ENCODE results near the gene NEDD4L. TPM values are rescaled to one million over a fixed set of nuclear protein-coding genes. Genes with fewer than 3 reads are reported as not detected.

NEDD4L gene
- total RNA-seq, 5 donors from 2014 or later (not counting 1 experiment from before 2014, with no cell fraction given): 4.4 to 10.7 (median 6.7) TPM

GRCh38 chr18:58005011-58005410, 39.0 kb upstream of the NEDD4L start:
- POLR2A ChIA-PET: interaction anchor here (0.5 to 0.6 kb wide), 3 partner anchors 100 to 255 kb away, joined by 3 to 4 read pairs (median 3); no protein-coding TSS in a partner anchor
- Mint-ChIP-seq H3K4me3 (no peak overlapping the region), H3K36me3 (no peaks in the 10 kb centered on the region), H3K27me3 (peaks cover 17 to 43% of the 10 kb centered on the region in 2 donors), H3K9me3 (no peaks in the 10 kb centered on the region), H3K4me1 (no peaks in the 10 kb centered on the region), H3K27ac (no peak overlapping the region)
- Histone ChIP-seq H3K27ac (ENCODE audit: low read length) (no peak overlapping the region), H3K4me3 (ENCODE audit: control insufficient read depth in 1 of 2, extremely low read depth in 1 of 2, low read length in 1 of 2) (no peak overlapping the region), H3K4me1 (ENCODE audit: control insufficient read depth in 1 of 2, extremely low read depth in 1 of 2, insufficient read depth in 2 of 2, low read length in 2 of 2) (no peaks in the 10 kb centered on the region), H3K27me3 (replicated peaks in 1 of 2; ENCODE audit: control insufficient read depth in 2 of 2, extremely low read depth in 1 of 2, insufficient read depth in 2 of 2, low read length in 1 of 2) (peaks cover 2 to 5% of the 10 kb centered on the region in 2 experiments), H3K9me3 (no peaks in the 10 kb centered on the region), H3K36me3 (ENCODE audit: control insufficient read depth in 2 of 2, extremely low read depth in 1 of 2, insufficient read depth in 1 of 2, low read length in 1 of 2) (no peaks in the 10 kb centered on the region)
- no CpG with 5 or more reads among the region's 2 CpGs for WGBS (ENCODE audit: insufficient coverage)
- ATAC-seq (replicated peaks in 1 of 4) (no peak), DNase-seq (no peak)
- CTCF ChIA-PET: no interaction called here

- Histone ChIP-seq H3K27ac (ENCODE audit: low read length) (no peak overlapping the region), H3K4me3 (ENCODE audit: control insufficient read depth in 1 of 2, extremely low read depth in 1 of 2, low read length in 1 of 2) (no peak overlapping the region), H3K9me3 (no peaks in the 10 kb centered on the region), H3K36me3 (ENCODE audit: control insufficient read depth in 2 of 2, extremely low read depth in 1 of 2, insufficient read depth in 1 of 2, low read length in 1 of 2) (no peaks in the 10 kb centered on the region), H3K4me1 (ENCODE audit: control insufficient read depth in 1 of 2, extremely low read depth in 1 of 2, insufficient read depth in 2 of 2, low read length in 2 of 2) (no peaks in the 10 kb centered on the region), H3K27me3 (replicated peaks in 1 of 2; ENCODE audit: control insufficient read depth in 2 of 2, extremely low read depth in 1 of 2, insufficient read depth in 2 of 2, low read length in 1 of 2) (peaks cover 2 to 5% of the 10 kb centered on the region in 2 experiments)
- peaks cover 18 to 39% of the 10 kb centered on the region in 2 donors for H3K27me3 Mint-ChIP-seq
- ChIA-PET POLR2A (no interaction called here), CTCF (no interaction called here)
- no peaks in the 10 kb centered on the region for H3K4me1 Mint-ChIP-seq
- no peak overlapping the region for H3K4me3 Mint-ChIP-seq
- H3K36me3 Mint-ChIP-seq: no peaks in the 10 kb centered on the region
- WGBS (ENCODE audit: insufficient coverage): 60% methylated on average over 1 of the region's 3 CpGs
- H3K27ac Mint-ChIP-seq: no peak overlapping the region
- ATAC-seq (replicated peaks in 1 of 4): no peak
- no peak for DNase-seq
- no peaks in the 10 kb centered on the region for H3K9me3 Mint-ChIP-seq
Measured at GRCh38 chr18:58005885-58006523, 38.0 kb upstream of the NEDD4L start.

GRCh38 chr18:58009166-58009565, 34.9 kb upstream of the NEDD4L start:
- no peak overlapping the region for H3K27ac Mint-ChIP-seq
- DNase-seq (no peak), ATAC-seq (replicated peaks in 1 of 4) (no peak)
- no peaks in the 10 kb centered on the region for H3K36me3 Mint-ChIP-seq
- H3K27me3 ChIP-seq (replicated peaks in 1 of 2; ENCODE audit: control insufficient read depth in 2 of 2, extremely low read depth in 1 of 2, insufficient read depth in 2 of 2, low read length in 1 of 2): peaks cover 2 to 5% of the 10 kb centered on the region in 2 experiments
- peaks cover 11 to 39% of the 10 kb centered on the region in 2 donors for H3K27me3 Mint-ChIP-seq
- H3K9me3 Mint-ChIP-seq: no peaks in the 10 kb centered on the region
- no peaks in the 10 kb centered on the region for H3K4me1 Mint-ChIP-seq
- POLR2A ChIA-PET: no interaction called here
- H3K27ac ChIP-seq (ENCODE audit: low read length): no peak overlapping the region
- no peak overlapping the region for H3K4me3 Mint-ChIP-seq
- CTCF ChIA-PET: no interaction called here
- no peaks in the 10 kb centered on the region for H3K9me3 ChIP-seq
- no peak overlapping the region for H3K4me3 ChIP-seq (ENCODE audit: control insufficient read depth in 1 of 2, extremely low read depth in 1 of 2, low read length in 1 of 2)
- no peaks in the 10 kb centered on the region for H3K4me1 ChIP-seq (ENCODE audit: control insufficient read depth in 1 of 2, extremely low read depth in 1 of 2, insufficient read depth in 2 of 2, low read length in 2 of 2)
- H3K36me3 ChIP-seq (ENCODE audit: control insufficient read depth in 2 of 2, extremely low read depth in 1 of 2, insufficient read depth in 1 of 2, low read length in 1 of 2): no peaks in the 10 kb centered on the region

GRCh38 chr18:58010265-58010664, 33.8 kb upstream of the NEDD4L start:
- CTCF ChIA-PET: no interaction called here
- WGBS (ENCODE audit: insufficient coverage): 83% methylated on average over 2 of the region's 4 CpGs
- POLR2A ChIA-PET: no interaction called here
- no peaks in the 10 kb centered on the region for H3K36me3 Mint-ChIP-seq
- Histone ChIP-seq H3K27ac (ENCODE audit: low read length) (no peak overlapping the region), H3K36me3 (ENCODE audit: control insufficient read depth in 2 of 2, extremely low read depth in 1 of 2, insufficient read depth in 1 of 2, low read length in 1 of 2) (no peaks in the 10 kb centered on the region), H3K4me3 (ENCODE audit: control insufficient read depth in 1 of 2, extremely low read depth in 1 of 2, low read length in 1 of 2) (no peak overlapping the region), H3K27me3 (replicated peaks in 1 of 2; ENCODE audit: control insufficient read depth in 2 of 2, extremely low read depth in 1 of 2, insufficient read depth in 2 of 2, low read length in 1 of 2) (peaks cover 2 to 3% of the 10 kb centered on the region in 2 experiments), H3K9me3 (no peaks in the 10 kb centered on the region), H3K4me1 (ENCODE audit: control insufficient read depth in 1 of 2, extremely low read depth in 1 of 2, insufficient read depth in 2 of 2, low read length in 2 of 2) (no peaks in the 10 kb centered on the region)
- H3K27ac Mint-ChIP-seq: no peak overlapping the region
- H3K4me1 Mint-ChIP-seq: no peaks in the 10 kb centered on the region
- ATAC-seq (replicated peaks in 1 of 4) (no peak), DNase-seq (no peak)
- H3K4me3 Mint-ChIP-seq: no peak overlapping the region
- no peaks in the 10 kb centered on the region for H3K9me3 Mint-ChIP-seq
- H3K27me3 Mint-ChIP-seq: peaks cover 11 to 38% of the 10 kb centered on the region in 2 donors

GRCh38 chr18:58012356-58012755, 31.7 kb upstream of the NEDD4L start:
- no peak for DNase-seq
- 100% methylated on average over 1 of the region's 1 CpG for WGBS (ENCODE audit: insufficient coverage)
- POLR2A ChIA-PET: no interaction called here
- no peaks in the 10 kb centered on the region for H3K36me3 ChIP-seq (ENCODE audit: control insufficient read depth in 2 of 2, extremely low read depth in 1 of 2, insufficient read depth in 1 of 2, low read length in 1 of 2)
- H3K4me3 ChIP-seq (ENCODE audit: control insufficient read depth in 1 of 2, extremely low read depth in 1 of 2, low read length in 1 of 2): no peak overlapping the region
- Mint-ChIP-seq H3K27me3 (peaks cover 8 to 30% of the 10 kb centered on the region in 2 donors), H3K27ac (no peak overlapping the region), H3K4me3 (no peak overlapping the region), H3K9me3 (peaks cover 0 to 6% (median 6%) of the 10 kb centered on the region in 3 donors), H3K36me3 (no peaks in the 10 kb centered on the region), H3K4me1 (no peaks in the 10 kb centered on the region)
- no peak for ATAC-seq (replicated peaks in 1 of 4)
- CTCF ChIA-PET: no interaction called here
- H3K9me3 ChIP-seq: no peaks in the 10 kb centered on the region
- no peak overlapping the region for H3K27ac ChIP-seq (ENCODE audit: low read length)
- H3K27me3 ChIP-seq (replicated peaks in 1 of 2; ENCODE audit: control insufficient read depth in 2 of 2, extremely low read depth in 1 of 2, insufficient read depth in 2 of 2, low read length in 1 of 2): peaks cover 0 to 3% of the 10 kb centered on the region in 2 experiments
- no peaks in the 10 kb centered on the region for H3K4me1 ChIP-seq (ENCODE audit: control insufficient read depth in 1 of 2, extremely low read depth in 1 of 2, insufficient read depth in 2 of 2, low read length in 2 of 2)

GRCh38 chr18:58013241-58014211, 30.5 kb upstream of the NEDD4L start:
- WGBS (ENCODE audit: insufficient coverage): no CpG with 5 or more reads among the region's 8 CpGs
- Mint-ChIP-seq H3K36me3 (no peaks in the 10 kb centered on the region), H3K4me3 (no peak overlapping the region), H3K9me3 (peaks cover 0 to 6% (median 6%) of the 10 kb centered on the region in 3 donors), H3K4me1 (no peaks in the 10 kb centered on the region), H3K27me3 (peaks cover 6 to 28% of the 10 kb centered on the region in 2 donors), H3K27ac (no peak overlapping the region)
- Histone ChIP-seq H3K9me3 (no peaks in the 10 kb centered on the region), H3K27ac (ENCODE audit: low read length) (no peak overlapping the region), H3K4me1 (ENCODE audit: control insufficient read depth in 1 of 2, extremely low read depth in 1 of 2, insufficient read depth in 2 of 2, low read length in 2 of 2) (no peaks in the 10 kb centered on the region), H3K36me3 (ENCODE audit: control insufficient read depth in 2 of 2, extremely low read depth in 1 of 2, insufficient read depth in 1 of 2, low read length in 1 of 2) (no peaks in the 10 kb centered on the region), H3K4me3 (ENCODE audit: control insufficient read depth in 1 of 2, extremely low read depth in 1 of 2, low read length in 1 of 2) (no peak overlapping the region), H3K27me3 (replicated peaks in 1 of 2; ENCODE audit: control insufficient read depth in 2 of 2, extremely low read depth in 1 of 2, insufficient read depth in 2 of 2, low read length in 1 of 2) (no peaks in the 10 kb centered on the region)
- CTCF ChIA-PET: no interaction called here
- POLR2A ChIA-PET: no interaction called here
- DNase-seq (no peak), ATAC-seq (replicated peaks in 1 of 4) (no peak)

All from T-cell (primary cell).